Iris pigment epithelial cell (primary cell): Measurements from ENCODE around the gene NSFL1C.
A peak's percentile ranks its signal among the peaks of the same experiment; 100 is the strongest.

Source experiments
- DNase-seq: peaks from one replicate; pipeline ENCODE4 v3.0.0-alpha.2; 2011; ENCODE audit warnings: low read depth

NSFL1C gene

GRCh38 chr20:1484438-1485116 lies 17.9 kb upstream of the NSFL1C start:
- no peak for DNase-seq

GRCh38 chr20:1479831-1480595 lies 13.4 kb upstream of the NSFL1C start:
- no peak for DNase-seq

- peak; percentile 45 for DNase-seq
Measured at GRCh38 chr20:1478566-1478965, 11.9 kb upstream of the NSFL1C start.

GRCh38 chr20:1477896-1478490 lies 11.3 kb upstream of the NSFL1C start:
- no peak for DNase-seq

- DNase-seq = no peak
Measured at GRCh38 chr20:1474817-1475603, 8.4 kb upstream of the NSFL1C start.

GRCh38 chr20:1474325-1474724 lies 7.7 kb upstream of the NSFL1C start:
- no peak for DNase-seq

- DNase-seq = no peak
Measured at GRCh38 chr20:1473246-1474220, 6.9 kb upstream of the NSFL1C start.

GRCh38 chr20:1472556-1473245 lies 6.1 kb upstream of the NSFL1C start:
- DNase-seq = no peak

GRCh38 chr20:1471242-1471641 lies 4.6 kb upstream of the NSFL1C start:
- DNase-seq = no peak

- DNase-seq = peak; percentile 98
Measured at GRCh38 chr20:1469925-1470571, 3.4 kb upstream of the NSFL1C start.

- DNase-seq = no peak
Measured at GRCh38 chr20:1469306-1469905, 2.8 kb upstream of the NSFL1C start.

GRCh38 chr20:1468117-1468624 lies 1.5 kb upstream of the NSFL1C start:
- no peak for DNase-seq

GRCh38 chr20:1467355-1468116 lies 887 bp upstream of the NSFL1C start:
- no peak for DNase-seq

- DNase-seq = no peak
Measured at GRCh38 chr20:1467082-1467354, 369 bp upstream of the NSFL1C start.

- DNase-seq = no peak
Measured at GRCh38 chr20:1465470-1466210, 1.0 kb downstream of the NSFL1C start.

- peak; percentile 48 for DNase-seq
Measured at GRCh38 chr20:1463971-1464570, 2.6 kb downstream of the NSFL1C start.

- no peak for DNase-seq
Measured at GRCh38 chr20:1462834-1463233, 3.8 kb downstream of the NSFL1C start.

GRCh38 chr20:1462001-1462400 lies 4.6 kb downstream of the NSFL1C start:
- no peak for DNase-seq
